Measurements from ENCODE around the gene ODC1.

ODC1 gene

DNA sequence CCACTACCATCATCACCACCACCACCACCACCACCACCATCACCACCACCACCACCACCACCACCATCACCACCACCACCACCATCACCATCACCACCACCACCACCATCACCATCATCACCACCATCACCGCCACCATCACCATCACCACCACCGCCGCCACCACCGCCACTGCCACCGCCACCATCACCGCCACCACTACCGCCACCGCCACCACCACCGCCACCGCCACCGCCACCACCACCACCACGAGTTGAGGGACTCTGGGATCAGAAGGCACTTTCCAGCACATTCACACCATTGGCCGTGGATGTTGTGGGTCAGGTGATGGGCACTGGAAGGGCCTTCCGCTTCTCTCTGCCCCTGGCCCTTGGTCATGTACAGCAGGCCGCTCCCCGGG is 48.8 kb downstream of the ODC1 start:
- no peak for DNase-seq

DNA sequence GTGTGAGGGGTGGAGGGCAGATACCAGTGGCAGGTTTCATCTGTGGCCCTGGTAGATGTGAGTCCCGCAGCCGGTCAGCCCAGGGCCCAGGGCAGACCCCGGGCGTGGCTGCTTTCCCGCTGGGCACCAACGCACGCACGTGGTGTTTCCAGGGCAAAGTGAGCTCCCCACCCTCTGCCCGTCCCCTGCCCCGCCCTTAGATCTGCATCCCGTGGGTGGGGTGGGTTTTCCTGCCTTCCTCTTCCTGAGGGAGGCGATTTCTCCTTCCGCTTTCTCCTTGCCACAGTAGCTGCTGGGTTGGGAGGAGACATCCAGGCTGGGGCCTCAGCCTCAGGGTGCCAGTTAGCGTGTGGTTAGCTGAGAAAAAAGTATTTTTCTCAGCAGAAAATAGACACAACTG is 49.6 kb downstream of the ODC1 start:
- no peak for DNase-seq

DNA sequence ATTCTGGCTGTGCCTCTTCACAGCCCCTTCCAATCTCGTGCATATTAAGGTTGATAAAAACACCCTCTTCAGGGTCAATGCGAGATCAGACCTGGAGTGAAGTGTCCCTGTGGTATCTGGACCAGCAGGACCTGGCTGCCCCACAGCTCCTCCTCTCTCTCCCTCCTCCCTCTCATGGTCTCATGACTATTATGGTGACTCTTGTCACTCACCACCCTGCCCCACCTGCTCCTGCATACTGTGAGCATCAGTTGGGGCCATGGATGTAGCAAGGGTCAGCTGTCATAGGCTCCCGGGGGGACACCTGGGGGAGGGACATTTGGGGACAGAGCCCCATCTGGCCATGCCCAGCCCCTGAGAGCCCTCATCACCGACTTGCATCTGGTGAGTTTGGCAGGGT is 50.2 kb downstream of the ODC1 start:
- DNase-seq: no peak

DNA sequence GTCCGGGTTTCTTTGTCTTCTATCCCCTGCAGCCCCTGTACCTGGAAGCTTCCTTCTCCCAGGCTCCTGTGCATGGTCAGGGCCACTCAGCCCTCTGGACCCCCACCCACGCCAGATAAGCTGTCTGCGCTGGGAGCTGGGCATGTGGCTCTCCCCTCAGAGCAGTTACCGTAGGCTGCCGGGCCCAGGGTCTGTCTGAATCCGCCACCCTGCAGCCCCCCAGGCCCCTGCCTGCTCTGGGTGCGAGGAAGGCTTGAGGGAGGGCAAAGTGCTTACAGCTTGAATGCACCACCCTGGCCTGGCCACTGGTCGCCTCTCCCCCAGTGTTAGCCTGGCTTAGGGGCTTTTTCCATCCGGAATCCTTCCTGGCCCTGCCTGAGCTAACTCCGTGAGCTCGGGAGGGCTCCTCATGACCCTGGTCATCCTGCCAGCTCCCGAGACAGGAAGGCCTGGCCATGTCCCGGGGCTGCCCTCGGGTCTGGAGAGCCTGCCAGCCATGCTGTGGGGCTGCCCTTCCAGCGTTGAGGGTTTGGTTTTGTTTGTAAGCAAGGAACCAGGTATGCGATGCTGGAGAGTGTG is 50.7 kb downstream of the ODC1 start:
- DNase-seq: no peak

DNA sequence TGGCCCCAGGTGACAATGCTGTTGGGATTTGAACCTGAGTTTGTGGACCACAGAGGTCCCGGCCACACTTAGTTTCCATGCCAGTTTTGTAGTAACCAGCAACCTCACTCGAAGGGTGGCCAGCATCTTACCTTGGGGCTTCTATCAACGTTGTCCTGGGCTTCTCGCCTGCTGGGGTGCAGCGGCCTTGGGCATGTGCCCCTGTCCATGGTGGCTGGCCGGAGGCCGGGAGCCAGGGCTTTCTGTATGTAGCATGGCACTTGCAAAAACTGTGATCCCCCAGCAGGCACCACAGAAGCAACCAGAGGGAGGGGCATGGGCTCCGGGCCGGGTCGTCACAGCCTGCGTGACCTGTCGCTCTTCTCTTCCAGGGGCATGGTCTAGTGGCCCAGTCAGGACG is 51.7 kb downstream of the ODC1 start:
- no peak for DNase-seq

DNA sequence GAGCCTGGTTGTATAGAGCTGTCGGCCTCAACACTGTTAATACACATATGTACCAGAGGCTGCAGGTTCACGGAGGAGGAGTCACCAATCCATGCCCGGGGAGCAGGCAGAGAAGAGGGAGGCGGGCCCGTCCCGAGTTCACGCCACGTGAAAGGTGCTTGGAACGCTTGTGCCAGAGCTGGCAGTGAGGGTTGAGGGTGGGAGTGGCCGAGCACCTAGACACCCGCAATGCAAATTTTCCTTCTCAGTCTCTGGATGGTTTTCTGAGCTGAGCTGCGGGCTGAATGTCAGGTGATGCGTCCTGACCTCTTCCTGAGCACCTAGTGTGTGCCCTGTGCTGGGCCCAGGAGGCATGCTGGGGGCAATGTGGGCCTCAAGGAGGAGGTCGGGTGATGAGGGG is 52.2 kb downstream of the ODC1 start:
- no peak for DNase-seq

DNA sequence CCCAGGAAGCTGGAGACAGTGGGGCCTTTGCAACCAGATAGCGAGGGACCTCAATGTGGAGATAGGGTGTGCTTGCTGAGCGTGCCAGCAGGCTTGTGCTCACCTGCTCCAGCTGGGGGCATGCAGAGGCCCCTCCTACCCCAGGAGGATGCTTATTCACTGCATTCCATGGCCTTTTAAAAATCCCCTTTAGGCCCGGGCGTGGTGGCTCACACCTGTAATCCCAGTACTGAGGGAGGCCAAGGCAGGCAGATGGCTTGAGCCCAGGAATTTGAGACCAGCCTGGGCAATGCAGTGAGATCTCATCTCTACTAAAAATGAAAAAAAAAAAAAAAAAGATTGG is 54.5 kb downstream of the ODC1 start:
- no peak for DNase-seq

DNA sequence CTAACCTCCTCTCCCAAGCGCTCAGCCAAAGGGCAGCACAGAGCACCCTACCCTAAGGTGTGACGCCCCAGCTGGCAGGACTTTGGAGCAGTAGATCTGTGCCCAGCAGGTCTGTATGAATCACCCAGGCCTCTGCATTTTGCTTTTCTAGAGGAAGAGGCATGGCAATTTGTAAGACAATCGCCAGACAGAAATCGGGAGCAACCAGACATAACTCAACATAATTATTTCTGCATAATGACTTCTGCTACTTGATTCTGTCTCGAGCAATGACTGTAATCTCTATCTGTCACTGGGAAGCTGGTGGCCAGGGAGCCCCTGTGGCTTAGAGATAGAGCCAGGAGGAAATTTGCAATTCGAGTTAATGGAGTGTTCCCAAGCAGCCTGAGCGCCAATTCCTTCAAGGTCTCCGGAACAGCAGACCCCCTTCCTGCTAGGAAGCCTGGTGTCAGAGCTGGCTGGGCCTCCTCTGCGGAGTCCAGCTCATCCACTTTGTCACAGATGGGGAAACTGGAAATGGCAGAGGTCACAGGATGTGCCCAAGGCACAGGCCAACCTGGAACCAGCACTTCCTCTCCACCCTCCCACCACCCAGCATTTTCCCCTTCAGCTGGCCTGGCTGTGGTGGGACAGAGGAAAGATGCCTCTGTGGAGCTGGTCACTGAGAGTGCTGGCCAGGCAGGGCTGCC is 55.0 kb downstream of the ODC1 start:
- no peak for DNase-seq

DNA sequence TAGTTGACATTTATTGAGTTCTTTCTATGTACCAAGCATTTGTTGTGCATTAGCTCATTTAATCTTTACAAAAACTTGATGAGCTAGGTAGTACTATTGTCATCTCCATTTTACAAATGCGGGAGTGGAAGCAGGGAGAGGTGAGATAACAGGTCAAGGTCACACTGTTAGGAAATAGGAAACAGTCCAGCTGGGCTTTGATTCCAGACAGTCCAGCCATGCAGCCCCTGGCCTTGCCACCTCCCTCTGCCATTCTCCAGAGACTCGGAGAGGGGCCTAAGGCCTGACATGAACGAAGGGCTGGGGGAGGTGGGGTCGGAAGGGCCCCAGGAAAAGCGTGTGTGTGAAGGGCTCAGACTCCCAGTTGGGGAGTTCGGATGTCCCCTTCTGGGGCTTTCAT is 55.6 kb downstream of the ODC1 start:
- no peak for DNase-seq

DNA sequence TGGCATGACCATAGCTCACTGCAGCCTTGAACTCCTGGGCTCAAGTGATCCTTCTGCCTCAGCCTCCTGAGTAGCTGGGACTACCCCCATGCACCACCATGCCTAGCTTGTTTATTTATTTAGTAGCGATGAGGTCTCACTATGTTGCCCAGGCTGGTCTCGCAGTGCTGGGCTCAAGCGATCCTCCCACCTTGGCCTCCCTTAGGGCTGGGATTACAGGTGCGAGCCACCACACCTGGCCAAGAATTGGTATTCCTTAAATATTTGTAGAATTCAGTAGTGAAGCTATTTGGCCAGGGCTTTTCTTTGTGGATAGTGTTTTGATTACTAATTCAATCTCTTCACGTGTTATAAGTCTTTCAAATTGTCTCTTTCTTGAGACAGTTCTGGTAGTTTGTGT is 56.0 kb downstream of the ODC1 start:
- no peak for DNase-seq

DNA sequence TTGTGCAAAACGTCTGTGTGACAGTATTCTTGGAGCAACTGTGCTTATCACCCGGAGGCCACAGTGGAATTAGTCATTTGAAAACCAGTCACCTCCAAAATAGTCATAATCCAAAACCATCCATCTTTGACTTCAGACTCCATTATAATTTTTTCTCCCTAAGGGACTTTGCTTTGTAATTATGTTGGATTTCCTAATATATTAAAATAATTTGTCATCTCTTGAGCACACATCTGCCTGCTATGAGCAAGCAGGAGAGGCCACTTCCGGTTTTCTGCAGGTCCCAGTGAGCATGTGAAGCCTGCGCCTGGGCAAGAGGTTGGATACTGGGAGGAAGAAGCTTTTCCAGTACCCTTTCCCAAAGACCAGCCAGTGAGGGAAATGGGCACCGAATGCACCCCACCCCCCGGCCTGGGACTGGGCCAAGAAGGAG is 57.7 kb downstream of the ODC1 start:
- no peak for DNase-seq
